SW 1271 (cell line): Measurements from ENCODE around the gene SMYD2.
"Not testable (repeated sequence)": the region's sequence is repeated elsewhere in the genome, so short reads cannot be mapped to it uniquely, and the experiment has no call there.

Experiments
- DNase-seq, 2 experiments: peaks; one replicate each; lab custom pipeline; 2025; lab: John Stamatoyannopoulos, UW

The SMYD2 gene

DNA sequence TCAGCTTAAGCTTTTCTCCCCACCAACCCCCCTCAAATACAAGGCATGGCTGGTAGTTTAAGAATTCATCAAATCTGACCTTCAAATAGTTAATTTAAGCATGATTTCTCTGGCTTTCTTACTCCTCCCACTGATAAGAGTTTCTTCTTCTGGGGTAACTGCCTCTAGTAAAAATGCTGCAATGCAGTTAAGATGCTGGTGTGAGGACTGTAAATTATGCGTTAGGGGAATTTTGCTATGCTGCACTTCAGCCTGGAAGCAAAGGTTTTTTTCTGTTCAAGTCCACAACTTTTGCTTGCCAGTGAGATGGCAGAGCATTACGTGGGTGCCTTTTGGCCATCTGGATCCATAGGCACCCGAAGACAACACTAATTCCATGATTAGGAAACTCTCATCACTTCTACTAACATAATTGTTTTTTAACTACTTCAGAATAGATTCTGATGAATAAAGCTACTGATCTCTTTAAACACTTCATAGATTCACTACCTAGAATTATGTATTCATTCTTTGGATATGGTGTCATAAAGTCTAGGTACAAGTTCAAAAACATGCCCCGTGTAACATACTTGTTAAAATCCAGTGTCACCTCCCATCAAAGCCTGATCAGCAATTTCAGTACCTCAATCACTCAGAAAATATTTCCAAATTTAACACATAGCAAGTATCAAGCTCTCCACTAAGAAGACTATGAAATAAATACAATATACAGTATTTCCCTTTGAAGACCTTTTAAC, 8.8 kb upstream of the SMYD2 start:
- no peak for DNase-seq

DNA sequence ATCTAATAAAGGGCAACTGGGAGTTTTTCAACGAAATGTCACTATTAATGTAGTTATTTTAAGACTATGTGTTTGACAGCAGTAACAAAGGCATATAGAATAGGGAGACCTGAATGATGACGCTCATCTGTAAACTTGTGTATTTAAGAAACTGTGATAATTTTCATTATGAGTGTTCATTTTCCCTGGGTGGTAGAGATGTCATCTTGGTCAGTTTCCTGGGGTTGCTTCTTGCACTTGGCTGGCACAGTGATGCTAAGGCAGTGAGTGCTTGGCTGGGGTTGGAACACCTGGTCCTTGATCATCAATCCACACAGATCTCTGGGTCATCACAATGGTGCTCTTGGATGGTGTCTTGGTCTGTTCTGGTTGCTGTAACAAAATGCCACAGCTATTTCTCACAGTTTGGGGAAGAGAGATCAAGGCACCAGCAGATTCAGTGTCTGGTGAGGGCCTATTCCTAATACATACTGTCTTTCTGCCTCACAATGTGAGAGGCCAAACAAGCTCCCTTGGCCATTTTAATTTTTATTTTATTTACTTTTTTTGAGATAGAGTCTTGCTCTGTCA, 7.9 kb upstream of the SMYD2 start:
- no peak for DNase-seq

DNA sequence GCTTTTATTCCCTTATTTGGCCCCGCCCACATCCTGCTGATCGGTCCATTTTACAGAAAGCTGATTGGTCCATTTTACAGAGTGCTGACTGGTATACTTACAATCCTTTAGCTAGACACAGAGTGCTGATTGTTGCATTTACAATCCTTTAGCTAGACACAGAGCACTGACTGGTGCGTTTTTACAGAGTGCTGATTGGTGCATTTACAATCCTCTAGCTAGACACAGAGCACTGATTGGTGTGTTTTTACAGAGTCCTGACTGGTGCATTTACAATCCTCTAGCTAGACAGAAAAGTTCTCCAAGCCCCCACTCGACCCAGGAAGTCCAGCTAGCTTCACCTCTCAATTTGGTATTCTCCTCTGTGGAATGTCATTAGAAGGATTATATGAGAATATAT, 5.3 kb upstream of the SMYD2 start:
- not testable (repeated sequence) for DNase-seq

DNA sequence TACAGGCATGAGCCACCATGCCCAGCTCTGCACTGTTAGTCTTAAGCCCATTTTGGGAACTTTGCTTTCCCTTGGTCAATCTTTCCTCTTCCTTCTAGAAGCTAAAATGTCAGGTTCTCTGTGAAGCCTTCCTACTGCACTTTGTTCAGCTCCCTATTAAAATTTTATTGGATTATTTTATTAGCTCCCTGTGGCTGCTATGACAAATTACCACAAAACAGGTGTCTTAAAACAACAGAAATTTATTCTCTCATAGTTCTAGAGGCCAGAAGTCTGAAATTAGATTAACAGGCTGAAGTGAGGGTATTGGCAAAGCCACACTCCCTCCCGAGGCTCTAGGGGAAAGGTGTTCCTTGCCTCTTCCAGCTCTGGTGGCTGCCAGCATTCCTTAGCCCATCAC, 4.2 kb upstream of the SMYD2 start:
- DNase-seq: no peak

DNA sequence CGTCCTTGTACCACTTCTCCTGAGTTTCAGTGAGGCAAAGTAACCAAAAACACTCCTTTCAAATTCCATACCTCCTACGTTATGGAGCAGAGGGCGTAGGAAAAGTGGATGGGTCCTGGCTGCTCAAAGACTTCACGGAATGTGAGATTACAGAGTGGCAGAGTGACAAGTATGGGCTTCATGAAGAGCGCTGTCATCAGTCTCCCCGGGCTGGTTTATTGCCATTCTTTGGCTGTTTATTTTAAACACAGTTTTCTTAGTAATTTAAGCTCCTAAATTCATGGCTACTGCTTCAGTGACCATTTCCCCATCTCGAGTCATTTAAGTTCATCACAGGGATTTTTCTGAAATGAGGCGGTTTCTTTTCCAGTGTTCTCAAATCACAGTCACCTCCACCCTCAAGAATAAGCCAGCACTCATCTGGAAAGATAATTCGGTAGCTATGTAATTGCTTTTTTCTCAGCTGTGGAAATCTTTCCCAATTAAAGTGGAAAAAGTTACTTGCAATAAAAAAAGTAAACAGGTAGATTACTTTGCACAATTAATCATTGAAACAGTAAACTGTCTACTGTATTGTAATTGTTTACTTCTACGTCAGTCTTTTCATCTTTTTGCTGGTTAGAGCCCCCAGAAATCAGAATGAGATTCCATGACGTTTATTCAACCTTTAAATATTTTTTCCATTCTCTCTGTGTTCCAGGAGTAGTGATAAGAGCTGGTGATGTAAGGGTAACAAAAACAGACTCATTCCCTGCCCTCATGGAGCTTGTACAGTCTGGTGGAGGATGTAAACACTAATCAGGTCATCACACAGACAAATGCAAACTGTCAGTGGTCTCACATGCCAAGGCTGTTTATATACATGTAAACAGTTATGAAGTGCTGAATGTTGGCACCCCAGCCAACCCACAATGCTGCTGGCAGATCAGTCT, 3.0 kb upstream of the SMYD2 start:
- DNase-seq: no peak

DNA sequence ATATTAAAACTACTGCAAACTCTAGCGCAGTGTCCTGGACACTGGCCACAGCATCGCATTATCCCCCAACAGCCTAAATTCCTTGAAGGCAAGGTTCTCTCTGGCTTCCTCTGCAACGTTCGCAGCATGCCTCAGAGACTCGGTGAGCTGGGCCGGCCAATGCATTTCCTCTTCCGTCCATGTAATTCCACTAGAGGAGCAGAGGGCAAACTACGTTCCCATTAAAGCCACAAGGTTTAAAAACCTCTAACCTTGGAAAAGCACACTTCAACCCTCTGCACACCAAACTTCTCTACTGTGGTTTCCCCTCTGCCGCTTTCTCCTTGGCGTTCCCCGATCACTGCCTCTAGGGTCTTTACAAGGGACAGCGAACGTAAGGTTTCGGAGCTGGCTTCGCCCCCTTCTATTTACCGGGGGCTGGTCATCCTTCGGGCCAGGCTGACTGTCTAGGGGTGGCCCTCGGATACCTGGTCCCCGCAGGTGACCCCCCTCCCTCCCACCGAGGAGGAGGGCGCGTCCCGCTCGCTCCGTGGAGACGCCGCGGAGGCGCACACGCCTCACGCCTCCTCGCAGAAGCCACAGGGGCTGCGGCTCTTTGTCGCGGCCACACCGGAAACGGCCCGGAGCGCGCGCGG, 456 bp upstream of the SMYD2 start:
- peak in 1 of 2 experiments; percentile 28 for DNase-seq

DNA sequence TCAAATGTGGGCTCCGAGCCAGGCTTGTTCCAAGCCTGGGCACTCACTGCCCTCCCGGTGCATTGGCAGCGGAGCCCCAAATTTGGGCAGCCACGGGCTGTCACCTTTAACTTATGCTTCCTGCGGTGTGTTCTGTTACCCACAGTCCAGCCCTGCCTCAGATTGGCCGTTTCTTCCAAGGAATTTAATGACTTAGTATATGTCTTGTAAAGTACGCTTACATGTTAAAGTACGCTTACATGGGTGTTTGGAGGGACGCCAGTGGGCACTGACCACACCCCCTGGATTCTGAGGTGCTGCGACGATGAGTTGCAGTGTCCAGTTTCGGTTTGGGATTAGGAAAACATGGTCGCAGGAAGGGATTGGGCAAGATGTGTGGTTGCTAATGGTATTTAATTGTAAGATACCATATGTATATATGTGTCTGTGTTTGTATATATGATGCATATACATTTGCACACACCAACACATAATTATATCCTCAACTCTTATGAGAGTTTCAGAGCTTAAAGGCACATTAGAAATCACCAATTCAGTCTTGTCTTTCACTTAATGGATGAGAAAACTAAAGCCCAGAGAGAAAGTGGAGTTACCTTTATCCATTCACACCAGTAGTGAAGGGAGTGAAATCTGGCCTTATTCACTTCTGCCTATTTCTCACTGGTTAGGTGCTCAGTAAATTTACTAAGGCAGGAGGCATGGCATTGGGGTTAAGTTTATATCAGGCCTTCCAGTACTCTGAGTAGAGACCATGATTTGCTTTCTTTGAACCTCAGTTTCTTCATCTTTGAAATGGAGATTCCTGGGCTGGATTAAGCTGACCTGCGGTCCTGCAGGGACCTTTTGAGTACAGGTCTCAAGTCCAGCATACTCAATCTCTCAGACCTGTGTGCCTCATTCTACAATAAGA, 1.0 kb downstream of the SMYD2 start:
- DNase-seq: peak in 1 of 2 experiments; percentile 41

DNA sequence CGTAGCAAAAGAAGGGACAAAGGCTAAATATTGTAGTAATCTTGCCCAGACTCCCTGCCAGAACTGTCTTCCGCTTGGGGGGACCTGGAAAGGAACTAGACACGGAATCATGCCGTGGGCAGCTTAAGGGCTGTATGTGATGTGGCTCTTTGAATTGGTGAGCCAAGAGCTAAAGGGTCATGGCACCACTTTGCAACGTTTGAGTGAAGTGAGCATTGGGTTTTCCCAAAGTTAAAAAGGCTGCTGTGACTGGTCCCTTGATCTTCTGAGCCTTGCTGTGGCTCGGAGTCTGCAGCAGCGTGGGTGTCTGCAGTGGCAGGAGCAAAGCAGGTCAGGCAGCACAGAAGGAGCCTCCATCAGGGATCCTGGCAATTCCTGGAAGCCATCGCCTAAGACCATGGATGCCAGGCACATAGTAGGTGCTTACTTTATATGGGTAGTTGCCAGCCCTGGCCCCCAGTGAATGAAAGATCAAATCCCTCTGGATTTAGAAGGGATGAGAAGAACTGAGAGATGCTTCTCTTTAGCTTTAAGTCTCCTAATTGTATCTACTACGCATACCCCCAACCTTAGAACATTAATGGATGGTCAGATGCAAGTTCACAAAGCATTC, 1.8 kb downstream of the SMYD2 start:
- no peak for DNase-seq

DNA sequence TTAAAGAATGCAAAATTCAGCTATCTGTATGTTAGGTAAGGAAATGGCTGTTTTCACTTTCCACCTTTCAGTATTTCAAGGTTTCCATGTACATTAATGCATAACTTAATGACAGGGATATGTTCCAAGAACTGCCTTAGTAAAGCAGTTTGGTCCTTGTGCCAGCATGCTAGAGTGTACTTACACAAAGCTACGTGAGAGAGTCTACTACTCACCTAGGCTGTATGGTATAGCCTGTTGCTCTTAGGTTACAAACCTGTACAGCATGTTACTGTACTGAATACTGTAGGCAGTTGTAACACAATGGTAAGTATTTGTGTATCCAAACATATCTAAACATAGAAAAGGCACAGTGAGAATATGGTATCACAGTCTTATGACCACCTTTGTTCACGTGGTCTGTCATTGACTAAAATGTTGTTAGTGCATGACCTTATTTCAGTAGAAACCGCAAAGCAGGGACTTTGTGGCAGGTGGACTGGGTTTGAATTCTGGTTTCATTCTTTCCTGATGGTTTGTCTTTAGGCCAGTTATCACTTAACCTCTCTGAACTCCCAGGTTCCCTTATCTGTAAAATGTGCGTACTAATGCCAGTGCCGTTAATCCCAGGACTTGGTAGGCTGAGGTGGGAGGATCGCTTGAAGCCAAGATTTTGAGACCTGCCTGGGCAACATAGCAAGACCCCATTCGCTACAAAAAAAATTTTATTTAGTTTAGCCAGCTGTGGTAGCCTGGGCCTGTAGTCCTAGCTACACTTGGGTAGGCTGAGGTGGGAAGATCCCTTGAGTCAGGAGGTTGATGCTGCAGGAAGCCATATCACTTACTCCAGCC, 4.9 kb downstream of the SMYD2 start:
- DNase-seq: no peak

DNA sequence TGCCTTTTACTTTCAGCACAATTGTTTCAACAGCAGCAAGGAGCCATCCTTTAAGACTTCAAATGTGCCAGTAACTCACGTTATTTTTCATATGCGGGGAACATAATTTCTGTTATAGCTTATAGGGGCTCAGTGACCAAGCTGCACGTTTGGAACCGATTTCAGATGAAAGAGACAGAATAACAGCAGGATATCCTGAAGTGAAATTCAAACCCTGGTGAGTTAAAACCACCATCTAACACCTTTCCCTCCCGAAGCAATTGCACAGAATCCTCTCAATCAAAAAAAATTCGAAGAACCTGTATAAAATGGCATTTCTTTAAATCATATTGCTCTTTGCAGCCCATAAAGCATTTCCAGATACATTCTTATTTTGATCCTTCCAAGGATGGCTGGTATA, 6.9 kb downstream of the SMYD2 start:
- no peak for DNase-seq

DNA sequence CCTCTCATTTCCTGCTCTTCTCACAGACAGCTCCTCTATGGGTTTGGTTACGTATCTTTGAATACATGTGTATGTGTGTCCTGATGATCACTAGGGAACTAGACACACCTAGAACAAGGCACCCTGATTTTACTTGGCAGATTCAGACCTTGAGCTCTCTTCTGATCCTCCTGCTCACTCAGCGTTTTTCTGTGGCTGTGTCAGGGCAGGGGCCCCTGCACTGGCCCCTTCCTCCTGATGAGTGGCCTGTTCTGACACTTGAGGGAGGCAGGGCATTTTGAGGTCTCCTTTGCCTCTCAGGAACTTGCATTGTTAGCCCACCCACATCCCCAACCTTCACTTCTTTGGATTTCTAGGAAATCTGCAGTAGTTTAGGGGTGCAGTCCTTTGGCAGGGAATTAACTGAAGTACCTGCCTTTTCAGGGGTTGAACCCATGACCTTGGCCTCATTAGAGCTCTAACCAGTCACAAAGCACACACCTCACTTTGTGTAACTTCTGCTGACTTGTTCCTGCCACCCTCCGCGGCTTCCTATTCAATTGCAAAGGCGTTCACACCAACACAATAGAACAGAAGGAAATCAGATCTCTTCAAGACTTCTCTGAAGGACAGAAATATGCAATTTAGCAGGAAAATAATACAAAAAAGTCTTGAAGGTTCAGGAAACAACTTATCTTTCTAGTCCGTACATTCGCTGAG, 8.8 kb downstream of the SMYD2 start:
- DNase-seq: no peak

DNA sequence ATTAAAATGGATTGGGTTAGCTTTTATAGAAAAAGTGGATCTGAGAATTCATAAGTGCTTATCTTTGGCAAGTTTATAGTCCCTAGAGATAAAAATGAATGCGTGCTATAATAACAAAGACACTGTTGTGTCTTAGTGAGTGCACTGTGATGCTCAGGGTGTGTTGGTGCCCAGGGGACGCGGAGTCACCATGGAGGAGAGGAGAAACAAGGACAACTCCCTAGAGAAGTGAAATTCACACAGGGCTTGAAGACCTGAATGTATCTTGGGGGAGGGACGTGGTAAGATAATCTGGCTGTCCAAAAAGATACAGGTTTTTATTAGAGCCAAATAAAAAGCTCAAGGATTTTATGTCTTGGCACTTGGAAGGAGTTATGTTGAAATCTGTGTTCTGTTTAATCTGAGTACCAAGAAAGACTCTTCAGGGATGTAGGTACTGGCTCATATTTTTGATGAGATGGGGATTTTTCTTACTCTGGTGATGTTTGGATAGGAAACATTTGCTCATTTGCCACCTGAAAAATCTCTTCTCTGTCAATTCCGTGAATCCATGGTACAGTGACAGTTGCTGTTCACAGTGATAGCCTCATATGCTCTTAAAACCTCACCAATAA, 9.6 kb downstream of the SMYD2 start:
- no peak for DNase-seq

DNA sequence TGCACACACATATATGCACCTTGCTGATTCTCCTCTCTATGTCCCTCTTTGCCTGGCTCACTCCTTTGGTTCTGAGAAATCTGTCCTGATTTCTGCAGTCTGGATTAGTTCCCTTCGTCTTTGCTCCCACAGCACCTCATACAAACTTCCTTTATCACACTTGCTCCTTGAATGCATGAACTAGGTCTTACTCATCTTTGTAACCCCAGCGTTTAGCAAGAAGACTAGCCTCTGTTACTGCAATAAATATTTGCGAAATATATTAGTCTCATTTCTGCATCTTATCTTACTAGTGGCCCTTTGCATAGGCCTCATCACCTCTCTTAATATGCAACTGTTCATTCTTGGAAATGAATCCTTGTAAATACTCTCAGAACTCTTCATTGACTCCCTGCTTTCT, 11.4 kb downstream of the SMYD2 start:
- DNase-seq: no peak

DNA sequence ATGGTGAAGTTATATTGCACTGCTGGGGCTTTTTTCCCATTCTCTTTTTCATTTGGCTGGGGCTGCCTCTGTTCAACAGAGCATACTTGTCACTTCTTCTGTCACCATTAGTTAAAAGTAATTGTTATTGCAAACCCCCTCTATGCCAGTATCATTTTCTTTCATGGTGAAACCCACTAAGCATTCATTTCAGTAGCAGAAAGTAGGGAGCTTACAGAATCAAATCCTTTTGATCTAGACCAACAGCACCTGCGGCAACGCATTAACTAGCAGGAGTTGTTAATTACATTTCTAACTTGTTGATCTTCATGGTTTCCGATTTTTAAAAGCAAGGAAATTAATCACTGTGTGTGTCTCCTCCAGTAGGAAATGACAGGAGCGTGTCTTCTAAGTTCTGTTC, 15.0 kb downstream of the SMYD2 start:
- no peak for DNase-seq

DNA sequence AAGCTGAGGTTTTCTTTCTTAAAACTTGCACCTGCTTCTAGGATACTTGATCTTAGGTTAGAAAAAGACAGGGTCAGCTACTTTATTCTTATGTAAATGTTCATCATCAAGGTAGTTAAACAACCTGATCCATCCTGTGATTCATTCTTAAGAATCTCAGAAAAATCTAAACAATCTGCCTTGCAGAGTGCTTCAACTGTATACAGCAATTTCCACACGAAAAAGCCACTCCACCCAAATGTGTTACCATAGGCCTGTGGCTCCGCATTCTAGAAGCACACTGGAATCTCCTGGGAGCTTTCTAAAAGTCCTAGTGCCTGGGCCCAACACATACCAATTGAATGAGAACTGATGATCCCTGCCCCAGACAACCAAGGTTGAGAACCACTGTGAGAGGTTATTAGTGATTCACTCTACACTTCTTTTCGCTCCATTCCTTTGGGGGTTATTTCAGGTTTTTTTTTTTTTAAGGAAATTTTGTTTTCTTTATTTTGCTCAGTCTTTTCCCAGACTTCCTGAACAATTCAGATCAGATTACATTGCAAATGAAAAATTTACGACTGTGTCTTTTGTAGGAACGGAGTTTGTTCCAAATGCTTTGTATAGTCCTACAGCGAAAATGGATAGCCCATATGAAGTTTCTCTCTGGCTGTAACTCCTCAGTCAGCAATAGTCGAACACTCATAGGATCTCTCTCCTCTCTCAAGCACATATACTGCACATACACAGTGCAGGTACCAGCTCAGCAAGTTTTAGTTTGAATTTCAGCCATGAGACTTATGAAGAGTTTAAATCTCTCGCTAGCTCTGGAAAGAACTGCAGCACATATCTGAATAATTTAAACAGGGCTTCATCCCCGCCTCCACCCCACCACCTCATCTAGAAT, 16.1 kb downstream of the SMYD2 start:
- DNase-seq: peak in 1 of 2 experiments; percentile 12

DNA sequence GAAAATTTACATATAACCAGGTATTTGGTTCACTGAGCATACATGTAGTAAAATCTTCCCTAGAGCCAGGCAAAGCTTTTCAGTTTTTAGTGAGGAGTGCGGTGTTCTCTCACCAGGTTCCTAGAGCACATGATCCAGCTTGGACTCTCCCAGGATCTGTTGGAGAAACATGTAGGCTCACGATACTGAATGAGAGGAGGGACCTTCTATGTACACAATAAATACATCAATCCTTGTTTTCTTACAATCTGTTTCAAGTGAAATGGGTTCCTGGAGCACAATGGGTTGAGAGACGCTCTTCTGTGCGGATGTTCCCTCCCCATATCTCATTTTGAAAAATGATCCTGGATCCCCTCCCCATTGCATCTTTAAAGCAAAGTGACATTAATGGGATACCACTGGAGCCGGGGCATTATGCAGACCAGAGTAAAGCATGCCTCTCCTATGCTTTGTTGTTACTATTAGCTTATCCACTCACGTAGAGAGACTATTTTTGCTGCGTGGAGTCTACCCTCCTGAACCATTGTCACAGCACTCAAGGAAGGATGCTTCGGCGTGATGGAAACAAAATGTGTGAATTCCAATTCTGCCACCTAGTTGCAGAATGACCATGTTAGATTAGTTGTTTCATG, 19.3 kb downstream of the SMYD2 start:
- no peak for DNase-seq

DNA sequence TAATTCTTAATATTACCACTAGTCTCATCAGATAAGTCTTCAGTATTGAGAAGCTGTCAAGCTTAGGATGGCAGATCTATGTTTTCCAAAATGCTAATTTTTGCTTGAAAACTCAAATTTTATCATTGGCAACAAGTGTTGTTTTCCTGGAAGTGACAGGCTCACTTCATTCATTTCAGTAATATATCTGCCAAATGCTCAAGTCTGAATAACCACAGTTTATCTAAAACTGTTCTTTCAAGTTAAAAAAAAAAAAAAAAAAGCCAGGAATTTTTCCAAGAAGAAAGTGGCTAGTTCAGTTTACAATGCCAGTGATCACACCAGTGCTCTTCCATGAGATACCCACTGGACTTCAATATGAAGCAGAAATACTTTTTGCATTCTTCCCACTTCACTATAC, 20.6 kb downstream of the SMYD2 start:
- DNase-seq: no peak
